Activated CD8-positive, alpha-beta memory T cell treated with anti-CD3 and anti-CD28 coated beads for 24 hours (primary cell): ENCODE data around the gene PPFIA4.
A peak's percentile ranks its signal among the peaks of the same experiment; 100 is the strongest.
"Not testable (repeated sequence)": the region's sequence is repeated elsewhere in the genome, so short reads cannot be mapped to it uniquely, and the experiment has no call there.

ENCODE experiments used
- DNase-seq: peaks from one replicate; pipeline ENCODE4 v3.0.0-alpha.2; 2020

Gene PPFIA4

GRCh38 chr1:203017692-203018091 is 8.6 kb upstream of the PPFIA4 start:
- no peak for DNase-seq

- DNase-seq: not testable (repeated sequence)
Measured at GRCh38 chr1:203022855-203023254, 3.4 kb upstream of the PPFIA4 start.

- no peak for DNase-seq
Measured at GRCh38 chr1:203025686-203026030, 633 bp upstream of the PPFIA4 start.

- peak; percentile 61 for DNase-seq
Measured at GRCh38 chr1:203026666-203027663, 674 bp downstream of the PPFIA4 start.

- DNase-seq: peak; percentile 42
Measured at GRCh38 chr1:203028067-203028783, 1.9 kb downstream of the PPFIA4 start.

- DNase-seq: peak; percentile 47
Measured at GRCh38 chr1:203028784-203029553, 2.7 kb downstream of the PPFIA4 start.

- DNase-seq: peak; percentile 32
Measured at GRCh38 chr1:203031467-203031866, 5.2 kb downstream of the PPFIA4 start.

- peak; percentile 28 for DNase-seq
Measured at GRCh38 chr1:203033287-203033686, 7.0 kb downstream of the PPFIA4 start.

GRCh38 chr1:203033917-203034316 is 7.6 kb downstream of the PPFIA4 start:
- no peak for DNase-seq

GRCh38 chr1:203034422-203035110 is 8.3 kb downstream of the PPFIA4 start:
- no peak for DNase-seq

- DNase-seq: no peak
Measured at GRCh38 chr1:203035111-203036000, 9.1 kb downstream of the PPFIA4 start.

GRCh38 chr1:203036135-203036534 is 9.8 kb downstream of the PPFIA4 start:
- DNase-seq: no peak

- no peak for DNase-seq
Measured at GRCh38 chr1:203036537-203036936, 10.2 kb downstream of the PPFIA4 start.

GRCh38 chr1:203037509-203038190 is 11.4 kb downstream of the PPFIA4 start:
- no peak for DNase-seq

- DNase-seq: no peak
Measured at GRCh38 chr1:203038217-203038741, 12.0 kb downstream of the PPFIA4 start.

- peak; percentile 85 for DNase-seq
Measured at GRCh38 chr1:203038891-203039608, 12.8 kb downstream of the PPFIA4 start.

GRCh38 chr1:203039609-203040512 is 13.6 kb downstream of the PPFIA4 start:
- DNase-seq: no peak

- no peak for DNase-seq
Measured at GRCh38 chr1:203040513-203041275, 14.4 kb downstream of the PPFIA4 start.
